ENCODE results near the gene RPS6KA3.

- no peak for TF ChIP-seq POLR2A (IDR thresholded peaks at IDR 0.05; ENCODE audit: control extremely low read depth in 1 of 2, low read depth in 2 of 2, low read length in 2 of 2)
- no peak for TF ChIP-seq SIN3A (conservative IDR thresholded peaks at IDR 0.05 in 1 of 2, IDR thresholded peaks at IDR 0.05 in 1 of 2; ENCODE audit: low read depth in 1 of 2, low read length in 2 of 2)
- no peak for TF ChIP-seq SUZ12 (IDR thresholded peaks at IDR 0.05; ENCODE audit: low read length)
- TF ChIP-seq CTCF (IDR thresholded peaks at IDR 0.05; ENCODE audit: control extremely low read depth in 1 of 3, insufficient read depth in 1 of 3, low read depth in 1 of 3, low read length in 3 of 3) = no peak
- TF ChIP-seq EZH2 (IDR thresholded peaks at IDR 0.05; ENCODE audit: low read depth, low read length, severe bottlenecking) = no peak
These were observed 3.3 kb upstream of the RPS6KA3 start for GRCh38 chrX:20269848-20270561.
